ENCODE measurements around the gene TOMT.
"Not testable (repeated sequence)": the region's sequence is repeated elsewhere in the genome, so short reads cannot be mapped to it uniquely, and the experiment has no call there.

Gene TOMT

GRCh38 chr11:72135473-72135872 is 29.7 kb downstream of the TOMT start, which contains the start of gene FOLR3:
FOLR3 (plus strand) TSS chr11:72135725; CDS start chr11:72135953, 228 bp downstream.
- not testable (repeated sequence) for H3K27me3 ChIP-seq (ENCODE audit: insufficient read depth, poor library complexity, severe bottlenecking)
- DNase-seq (ENCODE audit: low read depth in 1 of 2, low spot score in 1 of 2): peak; percentile 42 to 77
- peak within 1 kb of the TSS; percentile 11; the same call in 1 of the 2 replicates for H3K4me3 ChIP-seq (replicated peaks; ENCODE audit: insufficient read depth, low read length)
- peak within 1 kb of the TSS; percentile 84 for H3K27ac ChIP-seq (replicated peaks)
- peak; percentile 75; the same call in 1 of the 2 replicates for TF ChIP-seq SPI1 (IDR thresholded peaks at IDR 0.05; ENCODE audit: borderline replicate concordance, low read depth)

GRCh38 chr11:72135891-72136683 is 30.4 kb downstream of the TOMT start:
- TF ChIP-seq POLR2AphosphoS5 (IDR thresholded peaks at IDR 0.05; ENCODE audit: low read depth): no peak
- no peak for TF ChIP-seq SPI1 (IDR thresholded peaks at IDR 0.05; ENCODE audit: borderline replicate concordance, low read depth)
- TF ChIP-seq GABPA (IDR thresholded peaks at IDR 0.05; ENCODE audit: low read depth): no peak
- TF ChIP-seq REST (IDR thresholded peaks at IDR 0.05; ENCODE audit: insufficient replicate concordance, low read depth): no peak
- no peak for TF ChIP-seq CTCF (IDR thresholded peaks at IDR 0.05; ENCODE audit: insufficient read depth, low read length)
- Histone ChIP-seq H3K27ac (replicated peaks) (peak overlapping the region; percentile 84), H3K4me3 (replicated peaks; ENCODE audit: insufficient read depth, low read length) (peak overlapping the region; percentile 11; the same call in 1 of the 2 replicates), H3K27me3 (ENCODE audit: insufficient read depth, poor library complexity, severe bottlenecking) (no peaks in the 10 kb centered on the region)
- DNase-seq (ENCODE audit: low read depth in 1 of 2, low spot score in 1 of 2): no peak

- H3K27me3 ChIP-seq (ENCODE audit: insufficient read depth, poor library complexity, severe bottlenecking): no peaks in the 10 kb centered on the region
- no peak for DNase-seq (ENCODE audit: low read depth in 1 of 2, low spot score in 1 of 2)
- no peak overlapping the region for H3K4me3 ChIP-seq (replicated peaks; ENCODE audit: insufficient read depth, low read length)
- TF ChIP-seq SPI1 (IDR thresholded peaks at IDR 0.05; ENCODE audit: borderline replicate concordance, low read depth): no peak
- no peak for TF ChIP-seq GABPA (IDR thresholded peaks at IDR 0.05; ENCODE audit: low read depth)
- no peak for TF ChIP-seq CTCF (IDR thresholded peaks at IDR 0.05; ENCODE audit: insufficient read depth, low read length)
- TF ChIP-seq REST (IDR thresholded peaks at IDR 0.05; ENCODE audit: insufficient replicate concordance, low read depth): no peak
- no peak for TF ChIP-seq POLR2AphosphoS5 (IDR thresholded peaks at IDR 0.05; ENCODE audit: low read depth)
- H3K27ac ChIP-seq (replicated peaks): peak overlapping the region; percentile 84
These were observed 31.0 kb downstream of the TOMT start for GRCh38 chr11:72136684-72137262.

GRCh38 chr11:72138821-72139390 is 33.2 kb downstream of the TOMT start:
- TF ChIP-seq CTCF (IDR thresholded peaks at IDR 0.05; ENCODE audit: insufficient read depth, low read length) (no peak), GABPA (IDR thresholded peaks at IDR 0.05; ENCODE audit: low read depth) (no peak), SPI1 (IDR thresholded peaks at IDR 0.05; ENCODE audit: borderline replicate concordance, low read depth) (no peak), REST (IDR thresholded peaks at IDR 0.05; ENCODE audit: insufficient replicate concordance, low read depth) (no peak), POLR2AphosphoS5 (IDR thresholded peaks at IDR 0.05; ENCODE audit: low read depth) (no peak)
- Histone ChIP-seq H3K4me3 (replicated peaks; ENCODE audit: insufficient read depth, low read length) (no peak overlapping the region), H3K27ac (replicated peaks) (no peak overlapping the region), H3K27me3 (ENCODE audit: insufficient read depth, poor library complexity, severe bottlenecking) (no peaks in the 10 kb centered on the region)
- DNase-seq (ENCODE audit: low read depth in 1 of 2, low spot score in 1 of 2): no peak
